H1 (cell line): ENCODE results near the gene ROM1. TPM values are rescaled to one million over a fixed set of nuclear protein-coding genes. Genes with fewer than 3 reads are reported as not detected.

Experiments used
- CTCF ChIA-PET: fragments of 300-600 bp; sonication (Branson Sonifier 250); formaldehyde crosslinking; loops from one replicate; lab custom pipeline; 2021; ENCODE audit not compliant: partially characterized antibody; lab: Charles Lee
- POLR2A ChIA-PET: fragments of 300-600 bp; sonication (Branson Sonifier 250); formaldehyde crosslinking; loops from one replicate; lab custom pipeline; 2021; ENCODE audit warnings: inconsistent platforms; ENCODE audit not compliant: partially characterized antibody; lab: Charles Lee
- DNase-seq, 2 experiments: peaks; one replicate each; pipeline versions ENCODE4 v3.0.0 to v3.0.0-alpha.2; 2010 to 2022; ENCODE audit warnings: low spot score in 2 of 2, low read depth in 1 of 2, mixed read lengths in 1 of 2
- FAIRE-seq: peaks from 2 replicates; lab custom pipeline; 2011; peaks lifted over from hg19 to GRCh38; lab: Jason Lieb, UNC
- H2AFZ ChIP-seq: 2 replicates; pipeline ENCODE4 v1.8.1; 2012; ENCODE audit warnings: low read length, inconsistent platforms
- H2AK5ac ChIP-seq: 2 replicates; pipeline ENCODE4 v1.6.1; 2013; ENCODE audit warnings: low read depth, low read length
- H2BK120ac ChIP-seq: replicated peaks from 2 replicates; pipeline ENCODE3; 2013; ENCODE audit warnings: low read depth, low read length, inconsistent platforms
- H2BK12ac ChIP-seq: 2 replicates; pipeline ENCODE4 v1.6.1; 2013; ENCODE audit warnings: low read depth, low read length
- H2BK15ac ChIP-seq: 2 replicates; pipeline ENCODE4 v1.6.1; 2013; ENCODE audit warnings: low read length
- H2BK20ac ChIP-seq: 2 replicates; pipeline ENCODE4 v1.6.1; 2013; ENCODE audit warnings: low read length
- H2BK5ac ChIP-seq: 2 replicates; pipeline ENCODE4 v1.6.1; 2013; ENCODE audit warnings: low read depth, low read length
- H3K14ac ChIP-seq: 2 replicates; pipeline ENCODE4 v1.6.1; 2013; ENCODE audit warnings: inconsistent platforms; ENCODE audit not compliant: insufficient read length
- H3K18ac ChIP-seq: 2 replicates; pipeline ENCODE4 v1.6.1; 2013; ENCODE audit warnings: low read length; ENCODE audit errors: extremely low read depth
- H3K23ac ChIP-seq: 2 replicates; pipeline ENCODE4 v1.6.1; 2013; ENCODE audit warnings: inconsistent platforms; ENCODE audit not compliant: insufficient read length
- H3K23me2 ChIP-seq: 2 replicates; pipeline ENCODE4 v1.6.1; 2013; ENCODE audit warnings: low read depth, low read length
- H3K27ac ChIP-seq: 2 replicates; pipeline ENCODE4 v1.6.1; 2011; ENCODE audit warnings: low read depth, low read length, inconsistent platforms
- H3K27me3 ChIP-seq, 4 experiments: replicated peaks in 1 of 4; 1 replicate in 1 of 4; 2 replicates in 3 of 4; pipeline versions ENCODE4 v1.6.1 to v1.8.1; 2011 to 2013; ENCODE audit warnings: low read length in 3 of 4, mild to moderate bottlenecking in 3 of 4, inconsistent platforms in 2 of 4, mixed read lengths in 2 of 4, moderate library complexity in 1 of 4; ENCODE audit not compliant: control insufficient read depth in 3 of 4, insufficient read depth in 3 of 4; ENCODE audit errors: extremely low read depth in 1 of 4
- H3K36me3 ChIP-seq, 4 experiments: 2 replicates each; pipeline versions ENCODE4 v1.6.1 to v1.8.1; 2011 to 2013; ENCODE audit warnings: mild to moderate bottlenecking in 4 of 4, low read length in 3 of 4, moderate library complexity in 2 of 4, control low read depth in 1 of 4, inconsistent platforms in 1 of 4; ENCODE audit not compliant: insufficient read depth in 4 of 4, control insufficient read depth in 2 of 4
- H3K4ac ChIP-seq: replicated peaks from 2 replicates; pipeline ENCODE3; 2013; ENCODE audit warnings: low read length, low read depth, mixed read lengths, inconsistent platforms; ENCODE audit not compliant: insufficient read length
- H3K4me1 ChIP-seq, 4 experiments: replicated peaks in 1 of 4; 1 replicate in 1 of 4; 2 replicates in 3 of 4; pipeline versions ENCODE4 v1.6.1 to v1.8.1; 2011 to 2013; ENCODE audit warnings: low read length in 3 of 4, inconsistent platforms in 2 of 4, mixed read lengths in 1 of 4; ENCODE audit not compliant: insufficient read depth in 4 of 4, control insufficient read depth in 3 of 4
- H3K4me2 ChIP-seq, 2 experiments: 2 replicates each; pipeline versions ENCODE4 v1.6.1 to v1.8.1; 2011 to 2013; ENCODE audit warnings: low read depth in 2 of 2, low read length in 2 of 2, control low read depth in 1 of 2, inconsistent platforms in 1 of 2, mild to moderate bottlenecking in 1 of 2; ENCODE audit not compliant: insufficient read depth in 1 of 2
- H3K4me3 ChIP-seq, 4 experiments: fragments of 200-600, 300-600 bp in 1 of 4; sonication (generic), shearing (Covaris generic), sonication (Bioruptor Twin) in 1 of 4; 2 replicates each; pipeline versions ENCODE4 v1.5.1 to v1.8.1; 2011 to 2016; ENCODE audit warnings: low read length in 4 of 4, low read depth in 3 of 4, control low read depth in 2 of 4, inconsistent platforms in 2 of 4, mild to moderate bottlenecking in 2 of 4, mixed read lengths in 1 of 4, moderate library complexity in 1 of 4; ENCODE audit not compliant: insufficient read depth in 2 of 4; ENCODE audit errors: extremely low read depth in 1 of 4
- H3K56ac ChIP-seq: replicated peaks from 2 replicates; pipeline ENCODE3; 2013; ENCODE audit warnings: low read depth, mild to moderate bottlenecking, mixed read lengths, low read length, inconsistent platforms; ENCODE audit not compliant: insufficient read length
- H3K79me1 ChIP-seq: 2 replicates; pipeline ENCODE4 v1.6.1; 2013; ENCODE audit warnings: low read depth, low read length, control low read depth
- H3K79me2 ChIP-seq, 2 experiments: 2 replicates each; pipeline versions ENCODE4 v1.6.1 to v1.8.1; 2012 to 2013; ENCODE audit warnings: low read length in 2 of 2, mild to moderate bottlenecking in 2 of 2, inconsistent platforms in 1 of 2; ENCODE audit not compliant: insufficient read depth in 2 of 2, control insufficient read depth in 1 of 2
- H3K9ac ChIP-seq, 4 experiments: replicated peaks in 1 of 4; 1 replicate in 1 of 4; 2 replicates in 3 of 4; pipeline versions ENCODE4 v1.6.1 to v1.8.1; 2011 to 2013; ENCODE audit warnings: low read depth in 3 of 4, low read length in 3 of 4, control low read depth in 2 of 4, mild to moderate bottlenecking in 2 of 4, moderate library complexity in 2 of 4, inconsistent platforms in 1 of 4; ENCODE audit errors: extremely low read depth in 1 of 4
- H3K9me3 ChIP-seq, 2 experiments: 2 replicates each; pipeline versions ENCODE4 v1.6.1 to v1.8.1; 2012 to 2013; ENCODE audit warnings: mild to moderate bottlenecking in 2 of 2, moderate library complexity in 2 of 2, control low read depth in 1 of 2, inconsistent platforms in 1 of 2, low read depth in 1 of 2, low read length in 1 of 2, mixed read lengths in 1 of 2; ENCODE audit not compliant: insufficient read depth in 2 of 2
- H4K20me1 ChIP-seq, 2 experiments: replicated peaks in 1 of 2; 2 replicates each; pipeline versions ENCODE3 to v1.8.1; 2011 to 2013; ENCODE audit warnings: inconsistent platforms in 2 of 2, low read length in 2 of 2, mild to moderate bottlenecking in 1 of 2; ENCODE audit not compliant: insufficient read depth in 2 of 2, control insufficient read depth in 1 of 2
- H4K5ac ChIP-seq: 2 replicates; pipeline ENCODE4 v1.6.1; 2013; ENCODE audit warnings: low read length, low read depth, mixed read lengths, inconsistent platforms; ENCODE audit not compliant: insufficient read length
- H4K8ac ChIP-seq: 2 replicates; pipeline ENCODE4 v1.8.0; 2013; ENCODE audit warnings: mild to moderate bottlenecking, moderate library complexity, low read length, inconsistent platforms; ENCODE audit not compliant: insufficient read depth; ENCODE audit errors: extremely low read depth
- H4K91ac ChIP-seq: replicated peaks from 2 replicates; pipeline ENCODE3; 2013; ENCODE audit warnings: low read length, mixed read lengths, inconsistent platforms; ENCODE audit not compliant: insufficient read length
- CBX5 ChIP-seq: fragments of 300-800, 300-1000 bp; sonication (generic); IDR thresholded peaks from 2 replicates; pipeline ENCODE4 v1.7.1; 2016; ENCODE audit warnings: antibody characterized with exemption, low read length, low read depth
- CEBPB ChIP-seq: IDR thresholded peaks from 2 replicates; pipeline ENCODE4 v1.6.1; 2012; ENCODE audit warnings: low read depth, low read length
- CTBP2 ChIP-seq: IDR thresholded peaks from 2 replicates; pipeline ENCODE4 v1.7.0; 2011; ENCODE audit warnings: borderline replicate concordance, mild to moderate bottlenecking, moderate library complexity, mixed read lengths, low read length; ENCODE audit not compliant: insufficient read depth, insufficient read length
- GTF2F1 ChIP-seq: IDR thresholded peaks from 2 replicates; pipeline ENCODE4 v1.6.1; 2012; ENCODE audit warnings: low read depth, low read length, improper control_type of control experiment, borderline replicate concordance
- JUND ChIP-seq: IDR thresholded peaks from 2 replicates; pipeline ENCODE4 v1.6.1; 2011; ENCODE audit warnings: mild to moderate bottlenecking, improper control_type of control experiment, low read length
- RFX5 ChIP-seq: IDR thresholded peaks from 2 replicates; pipeline ENCODE4 v1.6.1; 2011; ENCODE audit warnings: low read depth, low read length, improper control_type of control experiment, borderline replicate concordance
- SP2 ChIP-seq: IDR thresholded peaks from 2 replicates; pipeline ENCODE4 v1.6.1; 2012; ENCODE audit warnings: mild to moderate bottlenecking, low read length, inconsistent platforms
- TEAD4 ChIP-seq: IDR thresholded peaks from 2 replicates; pipeline ENCODE4 v1.6.1; 2012; ENCODE audit warnings: low read depth, low read length, inconsistent platforms, mixed read lengths
- WGBS, 2 experiments: shearing (Covaris generic) in 1 of 2; methylation state at CpG; one replicate each; pipeline versions ENCODE4 v1.1.6 to v1.1.7; 2013 to 2015; ENCODE audit warnings: low lambda C conversion rate in 2 of 2, mixed read lengths in 2 of 2, inconsistent platforms in 1 of 2, low coverage in 1 of 2, missing lambda C conversion rate in 1 of 2; ENCODE audit not compliant: insufficient replicate concordance in 2 of 2, insufficient coverage in 1 of 2, insufficient read length in 1 of 2; ENCODE audit errors: extremely low coverage in 1 of 2, missing lambda C conversion rate in 1 of 2; 5-methylcytosine and 5-hydroxymethylcytosine counted together
- polyA plus RNA-seq, 7 experiments: library from polyadenylated mRNA; depleted of rRNA in 3 of 7; stranded (reverse) in 5 of 7; unstranded in 2 of 7; fragments of >200 nt in 5 of 7; fragments of 200-250 nt in 2 of 7; gene quantifications; 1 replicate in 5 of 7; 2 replicates in 1 of 7; 4 replicates in 1 of 7; pipeline versions ENCODE4 v1.2.1 to v1.2.3, GENCODE V29; 2011 to 2013; ENCODE audit warnings: missing spikeins in 2 of 7, mixed read lengths in 2 of 7
- total RNA-seq: library from RNA; stranded (reverse); fragmentation: NEBNext Ultra II Directional; extraction: Animal tissue kit (Norgen Biotek cat#: 25700); gene quantifications from 2 replicates; pipeline ENCODE4 v1.2.1, GENCODE V29; 2021

Gene ROM1
- total and polyA plus RNA-seq, 2 of the 8 experiments (the other 6 are each of a cell fraction or from before 2014, with no cell fraction given): 0.86 to 2.2 TPM

DNA sequence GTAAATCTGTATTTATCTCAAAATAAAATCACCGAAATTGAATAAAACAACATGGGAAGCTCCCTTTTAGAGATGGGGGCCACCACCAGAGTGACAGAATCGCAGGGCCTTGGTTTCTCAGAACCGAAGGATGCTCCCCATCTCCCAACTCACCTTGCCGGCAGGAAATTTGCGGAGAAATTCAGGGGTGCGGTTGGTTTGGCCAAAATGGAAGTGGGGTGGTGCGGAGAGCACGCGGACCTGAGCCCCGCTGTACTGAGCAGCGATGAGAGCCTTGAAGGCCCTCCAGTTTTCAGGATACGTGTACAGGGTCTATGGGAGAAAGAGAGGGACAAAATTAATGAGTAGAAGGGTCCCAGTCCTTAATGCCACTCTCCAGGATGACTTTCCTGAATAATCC is 40.6 kb upstream of the ROM1 start:
- H3K4me2 ChIP-seq: peak overlapping the region; percentile 73 to 85
- CTCF ChIA-PET: interaction anchor here (0.5 to 4.5 kb wide), 5 partner anchors 12 to 169 kb away, joined by 3 to 22 read pairs (median 3); no protein-coding TSS in a partner anchor
- 0 out of 2 replicates have a peak, but pooled peaks cover 4% of the 10 kb centered on the region for H3K79me1 ChIP-seq
- H2BK5ac ChIP-seq: no peak overlapping the region
- no peak overlapping the region for H3K4ac ChIP-seq
- H2AK5ac ChIP-seq: no peak overlapping the region
- H2BK12ac ChIP-seq: no peak overlapping the region
- H2BK120ac ChIP-seq: no peak overlapping the region
- H3K36me3 ChIP-seq: peaks cover 27 to 60% (median 49%) of the 10 kb centered on the region in 4 experiments
- no peak overlapping the region for H2BK15ac ChIP-seq
- H3K23me2 ChIP-seq: peaks cover 13% of the 10 kb centered on the region
- peaks cover 0 to 11% (median 7%) of the 10 kb centered on the region in 4 experiments; a peak in 4 of 7 replicates for H3K4me1 ChIP-seq
- H3K14ac ChIP-seq: no peak overlapping the region
- no peaks in the 10 kb centered on the region for H3K27me3 ChIP-seq
- H3K18ac ChIP-seq: no peak overlapping the region
- no peak overlapping the region for H3K27ac ChIP-seq
- H3K9ac ChIP-seq: peak overlapping the region; percentile 79 to 95 (median 88)
- POLR2A ChIA-PET: interaction anchor here (0.6 to 20.7 kb wide), 21 partner anchors 8 to 317 kb away, joined by 3 to 336 read pairs (median 4); partner anchors contain the start of genes C11orf98, CSKMT, LBHD1 and SCGB1A1
- H3K23ac ChIP-seq: no peak overlapping the region
- H3K79me2 ChIP-seq: peaks cover 0 to 48% of the 10 kb centered on the region in 2 experiments
- FAIRE-seq (no peak), DNase-seq (no peak)
- peaks cover under 1 to 18% of the 10 kb centered on the region in 2 experiments for H4K20me1 ChIP-seq
- H2AFZ ChIP-seq: no peak overlapping the region
- H4K5ac ChIP-seq: no peak overlapping the region
- no peak overlapping the region for H4K91ac ChIP-seq
- H2BK20ac ChIP-seq: no peak overlapping the region
- peak overlapping the region; percentile 90 to 100 (median 91) for H3K4me3 ChIP-seq
- 77% methylated on average over 12 of the region's 12 CpGs; no CpG with 5 or more reads in 1 of the 2 experiments for WGBS, 2 experiments
- H4K8ac ChIP-seq: no peak overlapping the region
- H3K56ac ChIP-seq: no peak overlapping the region
- no peaks in the 10 kb centered on the region for H3K9me3 ChIP-seq
- TF ChIP-seq JUND (no peak), CTBP2 (no peak), RFX5 (no peak), CBX5 (no peak), SP2 (no peak), CEBPB (no peak), TEAD4 (no peak), GTF2F1 (no peak)
